Stimulated activated CD8-positive, alpha-beta memory T cell treated with anti-CD3 and anti-CD28 coated beads, Interleukin-2, amount 100 ng/mL, for 1 hour (primary cell): ENCODE measurements around the gene IL1RL1.

Source experiments
- DNase-seq, 2 donors: peaks; one replicate each; pipeline ENCODE4 v3.0.0-alpha.2; 2020; ENCODE audit warnings: low read depth in 2 of 2

Gene IL1RL1

DNA sequence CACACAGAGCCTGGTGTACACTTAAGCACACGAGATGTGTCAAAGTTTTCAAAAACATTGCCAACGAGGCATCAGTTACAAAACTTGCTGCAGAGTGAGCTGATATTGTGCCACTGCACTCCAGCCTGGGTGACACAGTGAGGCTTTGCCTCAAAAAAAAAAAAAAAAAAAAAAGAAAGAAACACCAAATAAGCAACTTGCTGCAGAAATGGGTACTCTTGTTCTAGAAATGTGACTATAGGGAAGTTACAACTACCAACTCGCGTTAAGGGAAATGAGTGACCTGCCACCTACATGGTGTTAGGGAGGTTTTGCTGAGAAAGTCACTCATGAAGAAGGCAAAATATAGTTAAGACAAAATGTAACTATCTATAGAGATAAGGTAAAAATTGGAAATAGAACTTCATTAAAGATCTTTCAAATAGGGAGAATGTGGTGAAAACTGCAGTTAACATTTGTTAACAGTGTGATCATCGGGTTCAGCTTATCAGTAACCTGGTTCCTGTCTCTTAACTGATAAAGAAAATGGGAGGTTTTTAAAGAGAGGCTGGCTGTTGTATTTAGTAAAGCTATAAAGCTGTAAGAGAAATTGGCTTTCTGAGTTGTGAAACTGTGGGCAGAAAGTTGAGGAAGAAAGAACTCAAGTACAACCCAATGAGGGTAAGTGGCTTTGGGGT, at the start of gene IL1RL1:
IL1RL1 (plus strand) TSS at position 600 of the 677 bp plus-strand sequence. CDS start 26,702 bp downstream, outside the sequence.
- no peak for DNase-seq

DNA sequence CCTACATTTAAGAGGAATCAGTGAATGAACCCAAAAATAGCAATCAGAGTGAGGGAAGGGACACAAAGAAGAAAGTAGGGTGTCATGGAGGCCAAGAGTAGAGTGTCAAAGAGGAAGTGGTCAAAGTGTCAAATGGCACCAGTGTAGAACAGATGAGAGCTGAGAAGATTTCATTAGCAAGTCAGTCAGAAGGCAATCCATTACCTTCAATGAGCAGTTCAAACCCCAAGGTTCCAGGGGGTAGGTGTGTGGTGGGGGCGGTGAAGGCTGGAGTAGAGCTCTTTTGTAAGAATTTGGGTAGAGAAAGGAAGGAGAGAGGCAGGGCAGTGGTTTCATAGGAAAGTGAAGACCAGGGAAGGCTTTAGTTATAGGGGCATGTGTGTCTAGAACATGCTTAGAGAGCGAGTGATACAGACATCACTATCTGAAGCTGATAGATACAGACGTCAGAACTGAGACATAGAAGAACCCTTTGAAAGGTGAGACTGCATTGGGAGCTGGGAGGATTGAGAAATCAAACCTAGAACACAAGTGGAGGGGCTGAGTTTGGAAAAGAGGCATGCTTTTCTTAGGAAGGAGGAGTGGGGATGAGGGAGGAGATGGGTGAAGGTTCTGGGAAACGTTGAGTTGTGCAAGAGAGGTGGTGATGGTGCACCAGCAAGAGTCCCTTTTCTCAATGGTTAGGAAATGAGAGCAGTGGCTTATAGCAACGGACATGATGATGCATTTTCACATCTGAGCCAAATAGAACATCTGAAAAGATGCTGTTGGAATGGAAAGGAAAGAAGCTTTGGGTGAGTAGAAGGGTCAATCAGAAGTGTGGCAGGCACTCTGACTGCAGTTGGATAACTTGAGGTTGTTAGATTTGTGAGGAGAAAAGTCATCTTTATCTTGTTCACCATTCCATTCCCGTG, 48.9 kb upstream of the IL1RL1 start:
- no peak for DNase-seq

DNA sequence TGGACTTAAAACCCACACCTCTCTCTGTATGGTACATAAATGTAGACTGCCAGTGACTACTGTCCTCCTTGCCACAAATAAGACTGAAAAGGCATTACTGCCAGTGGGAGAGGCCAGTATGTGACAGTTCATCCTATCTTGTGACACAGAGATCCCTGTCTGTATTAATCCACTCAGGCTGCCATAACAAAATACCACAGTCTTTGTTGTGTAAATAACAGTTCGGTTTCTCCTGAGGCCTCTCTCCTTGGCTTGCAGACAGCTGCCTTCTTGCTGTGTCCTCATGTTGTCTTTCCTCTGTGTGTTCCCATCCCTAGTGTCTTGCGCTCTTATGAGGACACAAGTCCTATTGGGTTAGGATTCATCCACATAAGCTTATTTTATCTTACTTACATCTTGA, 46.4 kb upstream of the IL1RL1 start:
- no peak for DNase-seq

GRCh38 chr2:102266204-102266603, 45.2 kb upstream of the IL1RL1 start:
- DNase-seq, result no peak

DNA sequence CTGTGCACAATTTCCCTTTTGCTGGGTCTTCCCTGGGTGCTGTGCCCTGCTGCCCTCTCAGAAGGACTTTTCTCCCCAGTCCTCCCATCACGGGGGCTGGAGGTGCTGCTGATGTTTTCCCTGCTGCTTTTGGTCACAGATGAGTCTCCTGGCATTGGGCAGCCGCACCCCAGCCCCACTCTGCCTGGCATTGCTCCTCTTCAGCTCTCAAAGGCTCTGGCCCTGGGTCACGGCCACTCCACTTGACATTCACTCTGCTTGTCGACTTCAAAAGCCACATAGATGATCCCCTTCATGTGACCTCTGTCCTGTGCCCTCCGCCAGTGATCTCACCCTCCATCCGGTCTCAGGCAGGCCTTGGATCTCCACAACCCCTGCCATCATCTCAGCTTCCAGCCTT, 43.6 kb upstream of the IL1RL1 start:
- no peak for DNase-seq

- no peak for DNase-seq
Measured at GRCh38 chr2:102268510-102269199, 42.7 kb upstream of the IL1RL1 start.

DNA sequence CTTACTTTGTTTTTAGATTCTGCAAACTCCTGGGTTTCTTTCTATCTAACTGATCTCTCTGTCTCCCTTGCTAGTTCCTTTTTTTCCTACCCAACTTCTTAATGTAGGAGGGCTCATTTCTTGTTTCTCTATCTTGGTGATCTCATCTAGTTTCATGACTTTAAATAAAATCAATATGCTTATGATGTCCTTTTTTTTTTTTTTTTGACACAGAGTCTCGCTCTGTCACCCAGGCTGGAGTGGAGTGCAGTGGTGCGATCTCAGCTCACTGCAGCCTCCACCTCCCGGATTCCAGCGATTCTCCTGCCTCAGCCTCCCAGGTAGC, 42.2 kb upstream of the IL1RL1 start:
- DNase-seq, result no peak

- no peak for DNase-seq
Measured at GRCh38 chr2:102271844-102272243, 39.5 kb upstream of the IL1RL1 start.

DNA sequence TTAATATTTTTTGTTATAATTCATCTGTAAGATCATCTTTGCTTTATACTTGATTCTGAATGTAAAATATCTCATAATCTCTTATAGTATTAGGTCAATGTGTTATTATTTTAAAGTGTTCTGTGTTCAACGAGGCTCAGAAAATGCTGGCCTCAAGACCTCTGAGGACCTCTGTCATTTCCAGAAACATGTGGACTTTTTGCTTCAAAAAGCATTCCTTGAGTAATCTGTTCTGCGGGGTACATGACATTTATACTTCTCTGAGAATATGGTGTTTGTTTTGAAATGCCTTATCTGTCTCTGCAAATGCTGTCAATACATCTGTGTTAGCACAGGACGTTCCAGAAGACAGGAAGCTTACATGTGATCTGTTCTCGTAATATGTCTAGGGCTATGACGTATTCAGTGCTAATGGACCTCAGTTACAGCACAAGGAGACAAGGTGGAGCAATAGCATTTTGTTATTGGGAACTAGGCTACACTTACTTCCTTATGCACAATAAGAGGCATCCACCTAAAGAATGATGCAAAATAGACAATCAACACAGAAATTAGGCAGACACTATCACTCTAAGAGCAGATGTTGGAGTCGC, 37.6 kb upstream of the IL1RL1 start:
- no peak for DNase-seq

DNA sequence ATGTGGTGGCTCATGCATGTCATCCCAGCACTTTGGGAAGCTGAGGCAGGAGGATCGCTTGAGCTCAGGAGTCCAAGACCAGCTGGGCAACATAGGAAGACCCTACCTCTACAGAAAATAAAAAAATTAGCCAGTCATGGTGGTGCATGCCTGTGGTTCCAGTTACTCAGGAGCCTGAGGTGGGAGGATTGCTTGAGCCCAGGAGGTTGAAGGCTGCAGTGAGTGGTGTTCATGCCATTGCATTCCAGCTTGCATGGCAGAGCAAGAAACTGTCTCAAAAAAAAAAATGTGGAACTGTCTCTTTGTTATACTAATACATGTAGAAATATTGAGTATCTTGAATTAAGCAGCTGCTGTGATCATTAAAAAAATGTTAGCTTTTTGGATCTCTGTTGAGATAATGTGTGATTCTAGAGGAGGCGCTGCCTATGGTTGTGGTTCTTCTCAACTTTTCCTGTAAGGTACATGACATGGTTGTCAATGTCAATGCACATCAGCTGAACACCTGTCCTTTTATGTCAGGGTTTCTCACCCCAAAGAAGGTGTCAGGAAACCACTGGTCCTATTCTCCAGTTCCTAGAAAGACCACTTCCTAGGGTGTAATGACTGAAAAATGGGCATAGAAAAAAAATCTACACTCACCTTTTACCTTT, 34.7 kb upstream of the IL1RL1 start:
- no peak for DNase-seq

GRCh38 chr2:102277202-102277700, 34.1 kb upstream of the IL1RL1 start:
- DNase-seq, result no peak

DNA sequence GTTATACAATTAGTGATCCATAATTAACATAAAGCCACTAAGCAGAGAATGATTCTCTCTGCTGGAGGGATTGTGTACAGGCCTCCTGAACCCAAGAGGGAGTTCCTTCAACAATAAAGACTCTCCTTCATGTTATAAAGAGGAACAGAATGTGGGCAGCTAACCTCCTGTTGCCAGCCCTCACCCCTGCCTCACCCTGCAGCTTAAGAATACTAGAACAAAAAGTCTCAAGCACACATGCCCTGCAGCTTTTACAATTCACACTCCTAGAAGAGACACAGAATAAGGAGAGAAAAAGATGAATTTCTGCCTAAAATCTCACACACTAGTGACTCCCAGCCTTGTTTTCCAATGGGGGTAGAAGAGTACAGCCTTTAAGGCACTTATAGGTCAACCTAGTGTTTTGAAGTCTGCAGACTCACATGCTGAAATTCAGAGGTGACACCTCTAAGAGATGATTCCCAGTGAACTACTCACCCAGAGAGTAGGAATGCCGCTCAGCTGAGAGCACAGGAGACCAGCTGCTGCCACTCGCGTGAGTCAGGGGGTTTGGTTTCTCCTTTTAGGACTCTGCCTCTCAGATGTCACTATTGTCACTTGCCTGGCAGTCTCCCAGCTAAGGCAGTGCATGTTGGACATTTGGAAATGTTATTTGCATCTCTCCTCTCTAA, 32.5 kb upstream of the IL1RL1 start:
- DNase-seq, result no peak

DNA sequence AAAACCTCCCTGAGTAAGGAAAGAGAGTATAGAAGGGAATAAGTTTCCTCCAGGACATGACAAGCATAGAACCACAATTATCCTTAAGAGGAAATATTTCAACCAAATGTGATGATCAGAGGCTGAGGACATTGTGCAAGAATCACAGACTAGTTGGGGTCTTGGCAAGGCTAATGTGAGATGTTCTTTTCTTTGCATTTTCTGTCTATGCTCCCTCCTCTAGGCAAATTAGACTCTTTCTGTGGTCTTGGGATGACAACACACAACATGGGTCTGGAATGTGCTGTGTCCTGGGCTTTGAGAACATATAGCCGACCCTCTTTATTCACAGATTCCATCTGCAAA, 32.0 kb upstream of the IL1RL1 start:
- DNase-seq, result no peak

DNA sequence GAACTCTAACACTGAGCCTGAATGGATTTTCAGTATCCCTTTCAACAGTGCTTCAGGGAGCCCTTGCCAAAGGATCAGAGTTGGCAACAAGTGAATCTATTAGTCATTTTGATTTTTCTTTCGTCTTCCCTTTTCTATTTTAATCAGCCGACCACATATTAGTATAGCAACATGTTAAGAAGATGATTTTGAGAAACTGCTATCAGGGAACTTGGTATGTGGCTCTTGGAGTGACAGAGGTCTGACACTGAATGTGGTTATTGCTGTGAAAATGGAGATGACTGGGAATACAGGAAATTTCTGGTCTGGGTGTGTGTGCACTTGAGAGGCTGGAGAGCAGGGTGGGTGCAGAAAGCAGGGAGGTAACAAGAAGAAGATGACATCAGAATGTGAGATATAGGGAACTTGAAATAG, 28.7 kb upstream of the IL1RL1 start:
- DNase-seq, result no peak

DNA sequence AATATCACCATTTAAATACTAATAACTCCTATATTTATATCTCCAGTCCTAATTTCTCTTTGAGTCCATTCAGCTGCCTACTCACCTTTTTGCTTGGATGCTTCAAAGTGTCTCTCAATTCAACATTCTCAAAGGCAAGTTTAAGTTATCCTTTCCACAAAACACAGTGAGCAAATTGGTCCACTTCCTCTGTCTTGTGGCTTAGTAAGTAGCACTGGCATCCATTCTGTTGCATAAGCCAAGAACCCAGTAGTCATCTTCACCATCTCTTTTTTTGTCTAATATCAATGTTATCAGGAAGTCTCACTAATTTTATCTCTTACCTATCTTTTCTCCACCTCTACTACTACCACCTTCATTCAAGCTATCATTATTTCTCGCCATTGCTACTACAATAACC, 27.4 kb upstream of the IL1RL1 start:
- DNase-seq, result no peak

DNA sequence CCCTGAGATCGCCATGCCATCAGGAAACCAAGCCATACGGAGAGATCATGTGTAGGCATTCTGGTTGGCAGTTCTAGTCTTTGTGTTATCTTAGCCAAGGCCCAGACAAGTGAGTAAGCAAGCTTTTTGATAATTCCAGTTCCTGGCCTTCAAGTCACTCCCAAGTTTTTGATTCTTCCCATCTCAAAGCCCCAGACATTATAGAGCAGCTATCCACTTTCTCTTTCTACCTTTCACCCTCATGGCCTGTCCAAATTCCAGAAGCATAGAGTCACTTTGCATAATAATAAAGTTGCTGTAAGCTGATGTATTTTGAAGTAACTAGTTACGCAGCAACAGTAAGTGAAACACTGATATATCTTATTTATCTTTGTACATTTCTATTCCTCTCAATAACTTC, 26.8 kb upstream of the IL1RL1 start:
- DNase-seq, result no peak

- DNase-seq, result no peak
Measured at GRCh38 chr2:102285368-102285767, 26.0 kb upstream of the IL1RL1 start.

GRCh38 chr2:102286041-102286440, 25.3 kb upstream of the IL1RL1 start:
- no peak for DNase-seq

DNA sequence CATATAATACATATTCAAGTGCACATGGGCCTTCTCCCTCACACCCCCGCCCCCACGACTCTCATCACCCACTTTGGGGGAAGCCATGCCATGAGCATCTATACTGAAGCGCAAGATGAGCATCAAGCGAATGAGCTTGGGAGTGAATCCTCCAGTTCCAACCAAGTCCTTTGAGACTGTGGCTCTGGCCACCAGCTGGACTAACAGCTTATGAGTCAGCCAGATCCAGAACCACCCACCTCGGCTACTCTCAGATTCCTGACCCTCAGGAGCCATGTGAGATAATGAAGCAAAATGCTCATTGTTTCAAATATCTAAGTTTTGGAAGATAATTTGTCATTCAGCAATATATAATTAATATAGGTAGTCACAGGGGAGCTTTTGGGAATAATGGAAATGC, 22.2 kb upstream of the IL1RL1 start:
- DNase-seq, result no peak

GRCh38 chr2:102290594-102290993, 20.8 kb upstream of the IL1RL1 start:
- DNase-seq, result no peak
